ENCODE results near the gene SLC35E1. TPM values are rescaled to one million over a fixed set of nuclear protein-coding genes. Genes with fewer than 3 reads are reported as not detected.
A peak's percentile ranks its signal among the peaks of the same experiment; 100 is the strongest.

Gene SLC35E1
- total RNA-seq, 2 donors from 2014 or later = 42.0 to 69.1 TPM

DNA sequence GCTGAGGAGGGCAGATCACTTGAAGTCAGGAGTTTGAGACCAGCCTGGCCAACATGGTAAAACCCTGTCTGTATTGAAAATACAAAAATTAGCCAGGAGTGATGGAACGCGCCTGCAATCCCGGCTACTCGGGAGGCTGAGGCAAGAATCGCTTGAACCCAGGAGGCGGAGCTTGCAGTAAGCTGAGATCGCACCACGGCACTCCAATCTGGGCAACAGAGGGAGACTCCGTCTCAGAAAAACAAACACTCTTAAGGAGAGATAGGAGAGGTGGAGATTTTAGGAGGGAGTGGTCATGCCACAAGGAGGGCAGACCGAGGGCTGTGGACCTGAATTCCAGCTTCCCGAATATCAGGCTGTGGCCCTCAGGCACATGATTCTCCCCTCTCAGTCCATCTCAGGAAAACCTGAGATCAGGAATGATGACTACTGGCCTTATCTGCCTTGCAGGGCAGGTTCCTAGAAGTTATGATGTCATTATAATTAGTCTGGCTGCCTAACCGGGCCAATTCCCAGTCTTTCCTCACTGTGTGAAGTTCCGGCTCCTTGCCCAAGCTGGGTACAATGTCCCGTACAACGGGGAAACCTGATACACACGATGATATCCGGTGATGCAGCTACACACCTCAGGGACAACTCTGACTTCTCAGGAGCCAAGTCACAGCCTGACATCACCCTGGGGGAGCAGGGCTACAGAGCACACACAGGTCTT, 2.5 kb downstream of the SLC35E1 start:
- TF ChIP-seq POLR2AphosphoS5 (IDR thresholded peaks at IDR 0.05) = peak; percentile 46
- TF ChIP-seq POLR2A (IDR thresholded peaks at IDR 0.05) = no peak
- H3K27ac ChIP-seq = peak overlapping the region; percentile 52 to 86
- H3K9me3 ChIP-seq = no peaks in the 10 kb centered on the region
- no peak overlapping the region for H3K4me3 ChIP-seq
- H3K4me1 ChIP-seq (replicated peaks) = peaks cover 25% of the 10 kb centered on the region
- H3K27me3 ChIP-seq (replicated peaks; ENCODE audit: insufficient read depth) = no peaks in the 10 kb centered on the region
- DNase-seq (ENCODE audit: low spot score) = peak; percentile 23
- WGBS = 76% methylated on average over 15 of the region's 17 CpGs
- intact Hi-C loops (cut with DNase I) = loop anchor here (5.0 kb wide), 1 partner anchor 58 kb away; the partner anchor contains the start of gene MED26
- H3K36me3 ChIP-seq = peaks cover 0 to 5% of the 10 kb centered on the region in 2 donors

DNA sequence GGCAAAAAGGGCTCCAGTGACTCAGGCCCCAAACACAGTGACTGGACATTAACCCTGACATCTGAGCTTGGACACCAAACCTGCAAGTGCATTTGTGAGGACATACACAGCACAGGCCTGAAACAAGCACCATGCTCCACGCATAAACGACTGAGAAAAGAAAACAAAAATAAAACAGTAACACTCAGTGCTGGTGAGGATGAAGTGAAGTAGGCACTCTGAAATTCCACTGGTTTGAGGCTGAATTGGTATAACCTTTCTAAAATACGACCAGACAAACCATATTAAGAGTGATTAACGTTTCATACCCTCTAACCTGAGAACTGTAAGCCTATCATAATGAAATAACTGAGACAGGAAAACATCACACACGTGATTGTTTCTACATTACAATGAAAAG, 5.5 kb downstream of the SLC35E1 start:
- WGBS = 95% methylated on average over 5 of the region's 5 CpGs
- no peaks in the 10 kb centered on the region for H3K9me3 ChIP-seq
- intact Hi-C loops (cut with DNase I) = no loop called here
- peak overlapping the region in 1 of 2 donors; percentile 85 for H3K27ac ChIP-seq
- H3K4me3 ChIP-seq = no peak overlapping the region
- peaks cover 0 to 15% of the 10 kb centered on the region in 2 donors for H3K36me3 ChIP-seq
- TF ChIP-seq POLR2AphosphoS5 (IDR thresholded peaks at IDR 0.05) (no peak), POLR2A (IDR thresholded peaks at IDR 0.05) (no peak)
- TF ChIP-seq, protein P1, sequence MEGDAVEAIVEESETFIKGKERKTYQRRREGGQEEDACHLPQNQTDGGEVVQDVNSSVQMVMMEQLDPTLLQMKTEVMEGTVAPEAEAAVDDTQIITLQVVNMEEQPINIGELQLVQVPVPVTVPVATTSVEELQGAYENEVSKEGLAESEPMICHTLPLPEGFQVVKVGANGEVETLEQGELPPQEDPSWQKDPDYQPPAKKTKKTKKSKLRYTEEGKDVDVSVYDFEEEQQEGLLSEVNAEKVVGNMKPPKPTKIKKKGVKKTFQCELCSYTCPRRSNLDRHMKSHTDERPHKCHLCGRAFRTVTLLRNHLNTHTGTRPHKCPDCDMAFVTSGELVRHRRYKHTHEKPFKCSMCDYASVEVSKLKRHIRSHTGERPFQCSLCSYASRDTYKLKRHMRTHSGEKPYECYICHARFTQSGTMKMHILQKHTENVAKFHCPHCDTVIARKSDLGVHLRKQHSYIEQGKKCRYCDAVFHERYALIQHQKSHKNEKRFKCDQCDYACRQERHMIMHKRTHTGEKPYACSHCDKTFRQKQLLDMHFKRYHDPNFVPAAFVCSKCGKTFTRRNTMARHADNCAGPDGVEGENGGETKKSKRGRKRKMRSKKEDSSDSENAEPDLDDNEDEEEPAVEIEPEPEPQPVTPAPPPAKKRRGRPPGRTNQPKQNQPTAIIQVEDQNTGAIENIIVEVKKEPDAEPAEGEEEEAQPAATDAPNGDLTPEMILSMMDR (IDR thresholded peaks at IDR 0.05) = no peak
- H3K4me1 ChIP-seq (replicated peaks) = peaks cover 17% of the 10 kb centered on the region
- H3K27me3 ChIP-seq (replicated peaks; ENCODE audit: insufficient read depth) = no peaks in the 10 kb centered on the region
- no peak for DNase-seq (ENCODE audit: low spot score)

DNA sequence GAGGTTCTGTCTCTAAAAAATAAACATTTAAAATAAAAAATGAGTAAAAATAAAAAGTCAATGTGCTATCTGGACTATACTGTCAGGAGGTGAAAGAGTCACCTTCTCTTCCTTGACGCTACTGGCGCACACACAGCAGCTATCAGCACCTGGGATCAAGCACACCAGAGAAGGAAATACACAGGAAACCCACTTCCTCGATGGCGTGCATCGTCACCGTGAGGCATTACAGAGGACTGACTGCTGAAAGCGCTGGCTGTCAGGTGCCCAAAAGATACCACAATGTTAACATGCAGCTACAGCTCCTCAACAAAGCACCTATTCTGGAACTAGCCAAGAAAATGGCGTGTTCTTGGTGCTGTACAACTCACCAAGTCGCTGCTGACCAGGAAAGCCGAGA, 6.1 kb downstream of the SLC35E1 start:
- peaks cover 0 to 18% of the 10 kb centered on the region in 2 donors for H3K36me3 ChIP-seq
- intact Hi-C loops (cut with DNase I) = no loop called here
- no peak for DNase-seq (ENCODE audit: low spot score)
- H3K4me3 ChIP-seq = no peak overlapping the region
- WGBS = 87% methylated on average over 10 of the region's 10 CpGs
- H3K27me3 ChIP-seq (replicated peaks; ENCODE audit: insufficient read depth) = no peaks in the 10 kb centered on the region
- H3K27ac ChIP-seq = peak overlapping the region; percentile 12 to 85
- H3K9me3 ChIP-seq = no peaks in the 10 kb centered on the region
- H3K4me1 ChIP-seq (replicated peaks) = peaks cover 13% of the 10 kb centered on the region
- peak; percentile 16 for TF ChIP-seq POLR2AphosphoS5 (IDR thresholded peaks at IDR 0.05)
- TF ChIP-seq POLR2A (IDR thresholded peaks at IDR 0.05) = no peak

DNA sequence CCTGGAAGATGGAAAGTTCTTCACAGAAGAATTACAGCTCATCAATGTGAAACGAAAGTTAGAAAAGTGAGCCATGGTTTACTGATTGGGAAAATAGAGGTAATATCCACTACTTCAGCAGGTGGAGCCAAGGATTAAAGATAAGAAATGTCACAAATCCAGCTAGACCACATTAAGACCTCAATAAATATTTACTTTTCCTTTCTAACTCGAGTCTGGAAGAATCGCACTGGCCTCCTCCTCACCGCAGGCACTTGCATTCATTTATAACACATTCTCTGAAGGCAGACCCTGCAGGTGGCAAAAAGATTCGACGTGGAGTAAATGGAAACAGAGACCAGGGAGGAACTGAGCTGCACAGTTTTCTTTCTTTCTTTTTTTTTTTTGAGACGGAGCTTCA, 7.4 kb downstream of the SLC35E1 start:
- H3K27ac ChIP-seq = peak overlapping the region; percentile 66 to 85
- H3K27me3 ChIP-seq (replicated peaks; ENCODE audit: insufficient read depth) = no peaks in the 10 kb centered on the region
- peaks cover 0 to 18% of the 10 kb centered on the region in 2 donors for H3K36me3 ChIP-seq
- intact Hi-C loops (cut with DNase I) = no loop called here
- peak; percentile 55 for DNase-seq (ENCODE audit: low spot score)
- no peak overlapping the region for H3K4me3 ChIP-seq
- peaks cover 11% of the 10 kb centered on the region for H3K4me1 ChIP-seq (replicated peaks)
- WGBS = 41% methylated on average over 7 of the region's 7 CpGs
- TF ChIP-seq POLR2AphosphoS5 (IDR thresholded peaks at IDR 0.05) (peak; percentile 94), POLR2A (IDR thresholded peaks at IDR 0.05) (no peak)
- TF ChIP-seq, protein P1 (IDR thresholded peaks at IDR 0.05) = peak in 3 of 4 experiments; percentile 21 to 48 (median 29)
- H3K9me3 ChIP-seq = no peaks in the 10 kb centered on the region

DNA sequence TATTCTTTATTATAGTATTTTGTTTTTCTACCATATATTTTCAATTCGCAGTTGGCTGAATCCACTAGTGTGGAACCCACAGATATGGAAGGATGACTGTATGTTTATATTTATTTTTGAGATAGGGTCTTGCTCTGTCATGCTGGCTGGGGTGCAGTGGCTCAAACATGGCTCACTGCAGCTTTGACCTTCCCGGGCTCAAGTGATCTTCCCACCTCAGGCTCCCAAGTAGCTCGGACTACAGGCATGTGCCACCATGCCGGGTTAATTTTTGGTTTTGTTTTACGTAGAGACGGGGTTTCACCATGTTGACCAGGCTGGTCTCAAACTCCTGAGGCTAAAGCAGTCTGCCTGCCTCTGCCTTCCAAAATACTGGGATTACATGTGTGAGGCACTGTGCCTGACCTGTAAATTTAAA, 9.6 kb downstream of the SLC35E1 start:
- Histone ChIP-seq H3K36me3 (peaks cover 0 to 18% of the 10 kb centered on the region in 2 donors), H3K27me3 (replicated peaks; ENCODE audit: insufficient read depth) (no peaks in the 10 kb centered on the region), H3K4me3 (no peak overlapping the region), H3K27ac (peak overlapping the region; percentile 8 to 85), H3K4me1 (replicated peaks) (peaks cover 11% of the 10 kb centered on the region), H3K9me3 (no peaks in the 10 kb centered on the region)
- intact Hi-C loops (cut with DNase I) = no loop called here
- no peak for TF ChIP-seq POLR2AphosphoS5 (IDR thresholded peaks at IDR 0.05)
- TF ChIP-seq, protein P1 (IDR thresholded peaks at IDR 0.05) = no peak
- TF ChIP-seq POLR2A (IDR thresholded peaks at IDR 0.05) = no peak
- no peak for DNase-seq (ENCODE audit: low spot score)
- WGBS = 95% methylated on average over 6 of the region's 6 CpGs
